Measurements from ENCODE around the gene HTRA3. TPM values are rescaled to one million over a fixed set of nuclear protein-coding genes. Genes with fewer than 3 reads are reported as not detected.

The HTRA3 gene
- total RNA-seq, 1 donor from 2014 or later: 1.7 TPM

DNA sequence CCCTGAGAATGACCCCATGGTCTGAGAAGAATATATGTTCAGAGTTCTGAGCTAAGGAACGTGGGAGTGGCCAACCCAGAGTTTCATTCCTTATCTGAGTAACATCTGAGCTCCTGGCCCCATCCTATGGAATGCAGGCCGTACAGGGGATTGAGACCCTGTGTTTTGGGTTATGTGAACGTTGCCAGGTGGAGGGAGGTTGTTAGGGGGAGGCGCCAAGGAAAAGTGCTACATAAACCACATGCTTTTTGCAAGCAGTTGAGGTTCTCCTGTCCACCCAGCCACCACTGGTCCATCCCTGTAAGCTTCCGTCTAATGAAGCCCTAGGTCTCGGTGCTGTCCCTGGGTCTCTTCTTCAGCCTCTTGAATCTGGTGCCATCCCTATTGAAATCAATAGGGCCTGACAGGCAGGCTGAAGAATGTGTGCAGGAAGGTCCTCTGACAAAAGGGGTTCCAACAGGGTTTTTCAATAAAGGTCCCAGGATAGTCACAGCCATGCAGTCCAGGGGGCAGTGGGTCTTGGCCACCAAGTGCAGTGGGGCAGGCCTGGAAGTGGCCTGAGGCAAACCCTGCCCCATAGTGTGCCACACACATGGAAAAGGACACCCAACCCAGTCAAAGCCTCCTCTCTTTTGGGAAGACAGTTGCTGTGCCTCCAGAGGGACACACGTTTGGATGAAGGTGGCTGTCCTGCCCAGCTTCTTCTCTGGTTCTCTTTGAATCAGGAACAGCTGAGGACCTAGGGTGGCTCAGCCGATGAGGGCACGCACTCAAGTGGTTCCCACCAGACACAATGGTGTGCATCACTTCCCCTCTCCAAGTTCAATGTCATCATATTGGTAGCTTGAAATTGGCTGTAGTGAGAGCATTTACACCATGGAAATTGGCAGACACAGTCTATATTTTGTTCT lies 53.5 kb downstream of the HTRA3 start:
- H3K27ac Mint-ChIP-seq (ENCODE audit: unreplicated experiment): no peak overlapping the region
- no peaks in the 10 kb centered on the region for H3K9me3 Mint-ChIP-seq (ENCODE audit: unreplicated experiment)
- peaks cover 2% of the 10 kb centered on the region for H3K27me3 Mint-ChIP-seq (ENCODE audit: unreplicated experiment)
- TF ChIP-seq, protein P1, sequence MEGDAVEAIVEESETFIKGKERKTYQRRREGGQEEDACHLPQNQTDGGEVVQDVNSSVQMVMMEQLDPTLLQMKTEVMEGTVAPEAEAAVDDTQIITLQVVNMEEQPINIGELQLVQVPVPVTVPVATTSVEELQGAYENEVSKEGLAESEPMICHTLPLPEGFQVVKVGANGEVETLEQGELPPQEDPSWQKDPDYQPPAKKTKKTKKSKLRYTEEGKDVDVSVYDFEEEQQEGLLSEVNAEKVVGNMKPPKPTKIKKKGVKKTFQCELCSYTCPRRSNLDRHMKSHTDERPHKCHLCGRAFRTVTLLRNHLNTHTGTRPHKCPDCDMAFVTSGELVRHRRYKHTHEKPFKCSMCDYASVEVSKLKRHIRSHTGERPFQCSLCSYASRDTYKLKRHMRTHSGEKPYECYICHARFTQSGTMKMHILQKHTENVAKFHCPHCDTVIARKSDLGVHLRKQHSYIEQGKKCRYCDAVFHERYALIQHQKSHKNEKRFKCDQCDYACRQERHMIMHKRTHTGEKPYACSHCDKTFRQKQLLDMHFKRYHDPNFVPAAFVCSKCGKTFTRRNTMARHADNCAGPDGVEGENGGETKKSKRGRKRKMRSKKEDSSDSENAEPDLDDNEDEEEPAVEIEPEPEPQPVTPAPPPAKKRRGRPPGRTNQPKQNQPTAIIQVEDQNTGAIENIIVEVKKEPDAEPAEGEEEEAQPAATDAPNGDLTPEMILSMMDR (IDR thresholded peaks at IDR 0.05; ENCODE audit: unreplicated experiment): no peak
- peaks cover 4% of the 10 kb centered on the region for H3K36me3 Mint-ChIP-seq (ENCODE audit: low read depth, unreplicated experiment)
- H3K4me3 Mint-ChIP-seq (ENCODE audit: unreplicated experiment): no peak overlapping the region
- no peak for DNase-seq (ENCODE audit: low spot score)
- H3K4me1 Mint-ChIP-seq (ENCODE audit: unreplicated experiment): no peaks in the 10 kb centered on the region

DNA sequence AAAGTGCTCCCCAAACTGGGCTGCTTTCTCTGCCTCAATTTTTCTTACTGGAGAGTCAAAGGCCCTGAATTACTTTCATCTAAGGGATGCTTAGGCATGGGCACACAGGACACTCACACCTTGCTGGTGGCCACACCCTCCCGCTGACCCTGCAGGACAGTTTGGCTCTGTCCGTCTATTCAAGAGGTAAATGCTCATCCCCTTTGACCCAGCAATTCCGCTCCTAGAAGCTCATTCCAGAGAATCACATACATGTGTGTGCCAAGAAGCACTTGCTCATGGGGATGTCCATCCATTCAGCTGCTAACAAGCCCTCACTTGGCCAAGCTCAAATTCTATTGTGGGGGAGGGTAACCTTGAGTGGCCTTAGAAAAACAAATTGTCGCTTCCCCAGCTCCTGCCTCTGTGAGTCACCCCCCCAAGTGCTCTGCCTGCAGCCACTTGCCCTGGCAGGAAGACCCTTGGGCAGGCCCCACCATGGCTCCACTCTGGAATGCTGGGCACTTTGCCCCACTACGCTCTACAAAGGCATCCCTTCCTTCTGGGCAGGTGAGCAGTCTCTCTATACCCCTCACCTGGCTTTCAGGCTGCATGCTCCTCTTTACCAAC lies 54.5 kb downstream of the HTRA3 start:
- Mint-ChIP-seq H3K27ac (ENCODE audit: unreplicated experiment) (no peak overlapping the region), H3K9me3 (ENCODE audit: unreplicated experiment) (no peaks in the 10 kb centered on the region), H3K4me3 (ENCODE audit: unreplicated experiment) (no peak overlapping the region), H3K4me1 (ENCODE audit: unreplicated experiment) (no peaks in the 10 kb centered on the region), H3K27me3 (ENCODE audit: unreplicated experiment) (peaks cover 2% of the 10 kb centered on the region), H3K36me3 (ENCODE audit: low read depth, unreplicated experiment) (peaks cover 4% of the 10 kb centered on the region)
- DNase-seq (ENCODE audit: low spot score): no peak
- TF ChIP-seq, protein P1 (IDR thresholded peaks at IDR 0.05; ENCODE audit: unreplicated experiment): no peak

DNA sequence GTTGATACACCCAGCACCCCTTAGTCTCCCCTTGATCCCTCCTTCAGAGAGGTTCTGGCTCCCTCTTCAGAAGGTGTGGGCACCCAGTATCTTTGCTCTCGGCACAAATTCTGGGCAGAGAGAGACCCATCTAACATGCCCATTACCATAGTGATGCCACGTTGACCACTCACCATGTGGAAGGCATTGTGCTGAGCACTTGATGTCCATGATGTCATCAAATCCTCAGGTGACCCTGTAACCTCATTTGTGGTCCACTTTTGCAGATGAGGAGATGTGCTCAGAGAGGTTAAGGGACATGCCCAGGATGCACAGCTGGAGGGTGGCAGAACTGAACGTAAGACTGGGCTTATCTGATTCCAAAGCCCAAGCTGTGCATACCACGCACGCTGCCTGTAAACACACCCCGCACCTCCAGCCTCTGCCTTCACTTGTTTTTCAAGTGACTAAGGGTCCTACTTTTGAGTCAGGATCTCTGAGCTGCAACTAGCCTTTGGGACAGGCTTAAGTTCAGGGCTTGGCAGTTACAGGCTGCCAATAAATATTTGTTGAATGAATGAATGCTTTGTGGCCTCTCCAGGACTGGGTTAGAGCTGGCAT lies 55.2 kb downstream of the HTRA3 start:
- H3K27ac Mint-ChIP-seq (ENCODE audit: unreplicated experiment): no peak overlapping the region
- no peak overlapping the region for H3K4me3 Mint-ChIP-seq (ENCODE audit: unreplicated experiment)
- H3K4me1 Mint-ChIP-seq (ENCODE audit: unreplicated experiment): no peaks in the 10 kb centered on the region
- H3K36me3 Mint-ChIP-seq (ENCODE audit: low read depth, unreplicated experiment): peaks cover 4% of the 10 kb centered on the region
- H3K9me3 Mint-ChIP-seq (ENCODE audit: unreplicated experiment): no peaks in the 10 kb centered on the region
- DNase-seq (ENCODE audit: low spot score): no peak
- TF ChIP-seq, protein P1 (IDR thresholded peaks at IDR 0.05; ENCODE audit: unreplicated experiment): no peak
- peaks cover 2% of the 10 kb centered on the region for H3K27me3 Mint-ChIP-seq (ENCODE audit: unreplicated experiment)

DNA sequence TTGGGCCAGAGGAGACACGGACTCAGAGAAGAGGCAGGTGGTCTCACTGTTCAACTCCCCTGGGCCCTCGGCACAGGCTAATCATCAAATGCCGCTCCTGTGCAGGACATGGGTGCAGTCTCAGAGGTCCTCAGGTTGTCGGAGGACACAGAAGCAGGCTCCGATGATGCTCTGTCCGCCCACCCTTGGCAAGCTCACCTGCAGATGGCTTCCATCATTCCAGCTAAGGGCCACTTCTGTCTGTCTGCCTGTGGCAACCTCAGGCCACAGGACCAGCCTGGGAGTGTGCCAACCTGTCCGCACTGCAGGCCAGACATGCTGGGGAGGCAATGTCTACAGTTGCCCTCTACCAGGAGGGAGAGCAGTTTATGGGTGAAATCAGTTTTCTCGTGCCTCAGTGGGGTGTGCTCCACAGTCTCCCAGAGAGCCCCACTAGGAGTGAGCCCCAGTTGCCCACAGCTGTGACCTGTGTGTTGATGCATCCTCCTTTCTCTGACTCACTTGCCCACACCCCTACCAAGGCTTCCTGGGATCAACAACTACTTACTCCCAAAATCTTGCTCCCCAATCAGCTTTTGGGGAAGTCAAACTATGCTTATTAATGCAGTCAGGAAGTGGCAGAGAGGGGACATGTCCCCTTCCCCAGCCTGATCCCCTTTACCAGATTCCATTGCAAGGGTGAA lies 55.9 kb downstream of the HTRA3 start:
- no peak for DNase-seq (ENCODE audit: low spot score)
- Mint-ChIP-seq H3K9me3 (ENCODE audit: unreplicated experiment) (no peaks in the 10 kb centered on the region), H3K4me1 (ENCODE audit: unreplicated experiment) (no peaks in the 10 kb centered on the region), H3K27ac (ENCODE audit: unreplicated experiment) (no peak overlapping the region), H3K27me3 (ENCODE audit: unreplicated experiment) (peaks cover 2% of the 10 kb centered on the region), H3K36me3 (ENCODE audit: low read depth, unreplicated experiment) (peaks cover 4% of the 10 kb centered on the region), H3K4me3 (ENCODE audit: unreplicated experiment) (no peak overlapping the region)
- TF ChIP-seq, protein P1 (IDR thresholded peaks at IDR 0.05; ENCODE audit: unreplicated experiment): no peak

Data from endothelial cell (in vitro differentiated cells).